ENCODE results near the gene THBS4.

DNA sequence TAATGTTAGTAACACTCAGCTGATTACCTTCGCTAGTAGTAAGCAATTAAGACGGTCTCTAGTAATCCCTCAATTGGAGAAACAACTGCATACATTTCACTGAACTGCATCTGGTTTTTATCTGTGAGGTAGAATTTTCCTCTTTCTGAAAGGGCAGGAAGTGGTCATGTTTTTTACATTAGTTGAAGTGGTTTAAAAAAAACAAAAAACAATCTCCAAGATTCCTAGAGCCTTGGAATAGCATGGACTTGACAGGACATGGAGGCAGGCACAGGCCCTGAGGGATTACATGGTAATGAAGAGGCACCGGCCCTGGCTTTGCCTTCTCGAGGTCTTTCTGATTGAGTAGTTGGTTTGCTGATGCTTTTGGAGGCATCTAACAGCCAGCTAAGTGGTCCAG lies 25.8 kb downstream of the THBS4 start:
- no peak for TF ChIP-seq TARDBP (IDR thresholded peaks at IDR 0.05)
- TF ChIP-seq LEF1 (IDR thresholded peaks at IDR 0.05; ENCODE audit: borderline replicate concordance), result no peak
- TF ChIP-seq L3MBTL2 (conservative IDR thresholded peaks at IDR 0.05), result no peak
- no peak for TF ChIP-seq FOXA1 (IDR thresholded peaks at IDR 0.05)
- no peak for TF ChIP-seq SUZ12 (IDR thresholded peaks at IDR 0.05)
- no peak for TF ChIP-seq FOXM1 (IDR thresholded peaks at IDR 0.05; ENCODE audit: borderline replicate concordance)
- no peak for TF ChIP-seq ELF4 (IDR thresholded peaks at IDR 0.05)

Data from HEK293T (cell line).